T47D (cell line): Measurements from ENCODE around the gene OSBPL5.
A peak's percentile ranks its signal among the peaks of the same experiment; 100 is the strongest.

ENCODE experiments used
- DNase-seq, 2 experiments: peaks; one replicate each; pipeline versions ENCODE4 v3.0.0 to v3.0.0-alpha.2; 2011 to 2012; ENCODE audit warnings: low read depth in 1 of 2, low spot score in 1 of 2
- JUND ChIP-seq: IDR thresholded peaks from 2 replicates; pipeline ENCODE4 v1.6.1; 2012; ENCODE audit warnings: low read depth
- in situ Hi-C: cut with HindIII; loops from 2 replicates; pipeline ENCODE4 v1.10.0; 2016; ENCODE audit warnings: low sequenced_read_pairs, low pct_unique_long_range_greater_than_20kb

Gene OSBPL5

GRCh38 chr11:3058753-3059664 lies 106.1 kb downstream of the OSBPL5 start:
- in situ Hi-C loops, result no loop called here
- no peak for TF ChIP-seq JUND
- no peak for DNase-seq

GRCh38 chr11:3057069-3057963 lies 107.8 kb downstream of the OSBPL5 start, which contains the start of gene CARS1:
TSS of gene CARS1 (minus strand) at chr11:3057423. CDS start at chr11:3057367, 56 bp downstream.
- peak; percentile 81 to 93 for DNase-seq
- no peak for TF ChIP-seq JUND
- in situ Hi-C loops, result no loop called here

- in situ Hi-C loops, result no loop called here
- no peak for DNase-seq
- no peak for TF ChIP-seq JUND
Observed at GRCh38 chr11:3056296-3057068, 108.6 kb downstream of the OSBPL5 start.

- no peak for DNase-seq
- in situ Hi-C loops, result no loop called here
- TF ChIP-seq JUND, result no peak
Observed at GRCh38 chr11:3055891-3056290, 109.2 kb downstream of the OSBPL5 start.

GRCh38 chr11:3052567-3052966 lies 112.5 kb downstream of the OSBPL5 start:
- DNase-seq, result no peak
- no peak for TF ChIP-seq JUND
- in situ Hi-C loops, result no loop called here

- DNase-seq, result no peak
- no peak for TF ChIP-seq JUND
- in situ Hi-C loops, result no loop called here
Observed at GRCh38 chr11:3052109-3052479, 113.0 kb downstream of the OSBPL5 start.

- in situ Hi-C loops, result no loop called here
- DNase-seq, result no peak
- TF ChIP-seq JUND, result no peak
Observed at GRCh38 chr11:3051196-3052108, 113.7 kb downstream of the OSBPL5 start.

- in situ Hi-C loops, result no loop called here
- TF ChIP-seq JUND, result no peak
- no peak for DNase-seq
Observed at GRCh38 chr11:3050386-3051195, 114.5 kb downstream of the OSBPL5 start.

- in situ Hi-C loops, result no loop called here
- DNase-seq, result no peak
- TF ChIP-seq JUND, result no peak
Observed at GRCh38 chr11:3049430-3050243, 115.5 kb downstream of the OSBPL5 start.

GRCh38 chr11:3047637-3048036 lies 117.5 kb downstream of the OSBPL5 start:
- DNase-seq, result no peak
- in situ Hi-C loops, result no loop called here
- TF ChIP-seq JUND, result no peak
